HepG2 (cell line): ENCODE measurements around the gene NOSIP. TPM values are rescaled to one million over a fixed set of nuclear protein-coding genes. Genes with fewer than 3 reads are reported as not detected.

ENCODE experiments used
- CHD4 ChIP-seq: fragments of 200-600 bp; sonication (generic); IDR thresholded peaks from 2 replicates; pipeline ENCODE4 v1.7.0; 2017; ENCODE audit warnings: mild to moderate bottlenecking, low read length, borderline replicate concordance
- DR1 ChIP-seq: sonication (generic); formaldehyde crosslinking; IDR thresholded peaks from 2 replicates; pipeline ENCODE4 v1.8.0; 2021; ENCODE audit warnings: mild to moderate bottlenecking, missing genetic modification reagents, inconsistent platforms
- EZH2 ChIP-seq: conservative IDR thresholded peaks from 2 replicates; pipeline ENCODE4 v1.6.1; 2012; ENCODE audit warnings: mild to moderate bottlenecking, low read depth, low read length, moderate library complexity
- HDAC6 ChIP-seq: fragments of 200-600 bp; sonication (generic); IDR thresholded peaks from 2 replicates; pipeline ENCODE4 v1.7.0; 2017; ENCODE audit warnings: mild to moderate bottlenecking, antibody characterized with exemption, low read length, low read depth
- MXI1 ChIP-seq: IDR thresholded peaks from 3 replicates; pipeline ENCODE4 v1.6.1; 2012; ENCODE audit warnings: low read depth, low read length, inconsistent platforms, borderline replicate concordance
- NR2C2 ChIP-seq: sonication (generic); formaldehyde crosslinking; IDR thresholded peaks from 2 replicates; pipeline ENCODE4 v1.4.0; 2020; ENCODE audit warnings: missing genetic modification reagents, mild to moderate bottlenecking, moderate library complexity, borderline replicate concordance
- PRDM10 ChIP-seq: sonication (generic); formaldehyde crosslinking; IDR thresholded peaks from 2 replicates; pipeline ENCODE4 v1.4.0; 2020; ENCODE audit warnings: low read depth, missing genetic modification reagents
- RBM22 ChIP-seq: fragments of 200-400 bp; formaldehyde crosslinking; optimal IDR thresholded peaks from 2 replicates; pipeline ENCODE3; 2017; ENCODE audit warnings: mild to moderate bottlenecking, low read length, moderate library complexity
- SAFB2 ChIP-seq: sonication (generic); formaldehyde crosslinking; IDR thresholded peaks from 2 replicates; pipeline ENCODE4 v1.5.1; 2020; ENCODE audit warnings: missing genetic modification reagents, low read depth, mild to moderate bottlenecking, borderline replicate concordance
- SIN3A ChIP-seq: IDR thresholded peaks from 2 replicates; pipeline ENCODE4 v1.6.1; 2011; ENCODE audit warnings: low read depth, mild to moderate bottlenecking, control low read depth, low read length, borderline replicate concordance
- SMC3 ChIP-seq: IDR thresholded peaks from 2 replicates; pipeline ENCODE4 v1.6.1; 2011; ENCODE audit warnings: low read length, improper control_type of control experiment
- SOX6 ChIP-seq, 2 experiments: fragments of 450-650 bp in 1 of 2; sonication (generic) in 1 of 2; formaldehyde crosslinking in 1 of 2; IDR thresholded peaks; 2 replicates each; pipeline versions ENCODE4 v1.4.0 to v1.6.1; 2017 to 2020; ENCODE audit warnings: antibody characterized with exemption in 1 of 2, mild to moderate bottlenecking in 1 of 2, missing genetic modification reagents in 1 of 2
- SP140L ChIP-seq: sonication (generic); formaldehyde crosslinking; IDR thresholded peaks from 2 replicates; pipeline ENCODE4 v1.4.0; 2020; ENCODE audit warnings: missing genetic modification reagents, borderline replicate concordance
- ZBTB34 ChIP-seq: sonication (generic); formaldehyde crosslinking; IDR thresholded peaks from 2 replicates; pipeline ENCODE4 v1.8.0; 2022; ENCODE audit warnings: mild to moderate bottlenecking, missing genetic modification reagents
- ZBTB4 ChIP-seq: sonication (generic); formaldehyde crosslinking; IDR thresholded peaks from 2 replicates; pipeline ENCODE4 v1.4.0; 2020; ENCODE audit warnings: missing genetic modification reagents, mild to moderate bottlenecking, borderline replicate concordance
- ZBTB42 ChIP-seq: sonication (generic); formaldehyde crosslinking; IDR thresholded peaks from 2 replicates; pipeline ENCODE4 v1.5.0; 2020; ENCODE audit warnings: mild to moderate bottlenecking, missing genetic modification reagents
- ZNF253 ChIP-seq: sonication (generic); formaldehyde crosslinking; IDR thresholded peaks from 2 replicates; pipeline ENCODE4 v1.8.0; 2022; ENCODE audit warnings: mild to moderate bottlenecking, missing genetic modification reagents, borderline replicate concordance
- ZNF75D ChIP-seq: sonication (generic); formaldehyde crosslinking; IDR thresholded peaks from 2 replicates; pipeline ENCODE4 v1.8.1; 2023; ENCODE audit warnings: missing genetic modification reagents, mild to moderate bottlenecking, borderline replicate concordance
- ZNF792 ChIP-seq: IDR thresholded peaks from 2 replicates; pipeline ENCODE4 v1.6.1; 2016
- polyA plus RNA-seq, 8 experiments: library from polyadenylated mRNA; depleted of rRNA in 3 of 8; stranded (reverse) in 7 of 8; unstranded in 1 of 8; fragments of >200 nt; fragmentation: Illumina TruSeq in 4 of 8; extraction: Trizol in 4 of 8; gene quantifications; 2 replicates each; pipeline versions ENCODE4 v1.2.1 to v1.2.3, GENCODE V29; 2011 to 2016; ENCODE audit warnings: low read depth in 4 of 8, missing spikeins in 1 of 8, mixed read lengths in 1 of 8; ENCODE audit not compliant: insufficient read depth in 1 of 8
- total RNA-seq, 5 experiments: library from RNA; depleted of rRNA; stranded (reverse); fragments of >200 nt; fragmentation: Illumina TruSeq; extraction: Trizol; gene quantifications; 2 replicates each; pipeline ENCODE4 v1.2.3, GENCODE V29; 2016; ENCODE audit warnings: low read depth in 1 of 5

NOSIP gene
- total and polyA plus RNA-seq, 2 of the 13 experiments (the other 11 are each of a cell fraction or from before 2014, with no cell fraction given): 54.3 to 78.0 TPM

- TF ChIP-seq NR2C2 (CRISPR knock-in tag) (no peak), ZNF253 (CRISPR knock-in tag) (no peak), MXI1 (no peak), DR1 (no peak), SOX6 (IDR thresholded peaks at IDR 0.05) (no peak), SOX6 (CRISPR knock-in tag; IDR thresholded peaks at IDR 0.05) (no peak; the same call in 1 of the 2 replicates), ZBTB4 (CRISPR knock-in tag) (no peak), CHD4 (no peak), ZBTB34 (no peak), ZNF75D (CRISPR knock-in tag) (no peak), ZBTB42 (CRISPR knock-in tag) (no peak), SIN3A (no peak), SAFB2 (CRISPR knock-in tag) (no peak), ZNF792 (CRISPR knock-in tag) (no peak), PRDM10 (CRISPR knock-in tag) (no peak), EZH2 (no peak), RBM22 (no peak), HDAC6 (no peak), SMC3 (peak; percentile 89), SP140L (CRISPR knock-in tag) (no peak)
These were observed 73.7 kb downstream of the NOSIP start (continued) for GRCh38 chr19:49506575-49507105.
